22Rv1 (cell line): Measurements from ENCODE around the gene EPPIN.
A peak's percentile ranks its signal among the peaks of the same experiment; 100 is the strongest.

Experiments
- H3K27ac ChIP-seq: fragments of 450-650 bp; 2 replicates; pipeline ENCODE4 v1.5.1; 2017
- CTCF ChIP-seq: fragments of 450-650 bp; IDR thresholded peaks from 2 replicates; pipeline ENCODE4 v1.5.1; 2017; ENCODE audit warnings: mild to moderate bottlenecking
- ZFX ChIP-seq: fragments of 450-650 bp; IDR thresholded peaks from 2 replicates; pipeline ENCODE4 v1.6.1; 2017; ENCODE audit warnings: antibody characterized with exemption, borderline replicate concordance

Gene EPPIN

GRCh38 chr20:45555198-45555597 is 8.0 kb upstream of the EPPIN start:
- H3K27ac ChIP-seq = no peak overlapping the region
- no peak for TF ChIP-seq CTCF
- TF ChIP-seq ZFX = no peak

- H3K27ac ChIP-seq = no peak overlapping the region
- TF ChIP-seq ZFX (no peak), CTCF (no peak)
Measured at GRCh38 chr20:45552456-45552855, 5.3 kb upstream of the EPPIN start.

- TF ChIP-seq CTCF = no peak
- no peak overlapping the region for H3K27ac ChIP-seq
Measured at GRCh38 chr20:45550765-45551164, 3.6 kb upstream of the EPPIN start.

- no peak overlapping the region for H3K27ac ChIP-seq
- no peak for TF ChIP-seq CTCF
- TF ChIP-seq ZFX = no peak
Measured at GRCh38 chr20:45548410-45548809, 1.2 kb upstream of the EPPIN start.

- TF ChIP-seq CTCF (peak; percentile 31), ZFX (no peak)
- no peak overlapping the region for H3K27ac ChIP-seq
Measured at GRCh38 chr20:45545754-45546453, 1.3 kb downstream of the EPPIN start.

- no peak overlapping the region for H3K27ac ChIP-seq
- TF ChIP-seq CTCF = no peak
- TF ChIP-seq ZFX = no peak
Measured at GRCh38 chr20:45545351-45545750, 1.9 kb downstream of the EPPIN start.

- TF ChIP-seq CTCF (no peak), ZFX (no peak)
- no peak within 1 kb of the TSS for H3K27ac ChIP-seq
Measured at GRCh38 chr20:45539382-45539781, 7.8 kb downstream of the EPPIN start, which contains the start of gene WFDC6. Gene WFDC6, minus strand, starts transcription at chr20:45539482. Its CDS starts 75 bp downstream, at chr20:45539407.
